Neural crest cell (in vitro differentiated cells): ENCODE measurements around the gene EFNA4. TPM values are rescaled to one million over a fixed set of nuclear protein-coding genes. Genes with fewer than 3 reads are reported as not detected.

ENCODE experiments used
- DNase-seq: peaks from one replicate; pipeline ENCODE4 v3.0.0; 2021; ENCODE audit warnings: low read depth, mixed read lengths, low spot score
- H3K27ac Mint-ChIP-seq: one replicate; pipeline ENCODE4 v1.8.0; 2021; ENCODE audit warnings: mild to moderate bottlenecking, mixed read lengths; ENCODE audit not compliant: unreplicated experiment
- H3K27me3 Mint-ChIP-seq: 2 replicates; pipeline ENCODE4 v1.8.0; 2021; ENCODE audit warnings: low read depth, mild to moderate bottlenecking, mixed read lengths
- H3K36me3 Mint-ChIP-seq: 2 replicates; pipeline ENCODE4 v1.8.0; 2021; ENCODE audit warnings: low read depth, mild to moderate bottlenecking, mixed read lengths
- H3K4me1 Mint-ChIP-seq: 2 replicates; pipeline ENCODE4 v1.8.0; 2021; ENCODE audit warnings: mixed read lengths
- H3K4me3 Mint-ChIP-seq: one replicate; pipeline ENCODE4 v1.8.0; 2021; ENCODE audit warnings: mild to moderate bottlenecking, mixed read lengths
- H3K9me3 Mint-ChIP-seq: 2 replicates; pipeline ENCODE4 v1.8.0; 2021; ENCODE audit warnings: mixed read lengths
- total RNA-seq: library from RNA; stranded (reverse); gene quantifications from 2 replicates; pipeline ENCODE4 v1.2.1, GENCODE V29; 2021
- TF ChIP-seq, protein P1 (sequence below): fragments of 200-600 bp; sonication (generic); conservative IDR thresholded peaks from 2 replicates; pipeline ENCODE4 v1.5.0; 2021; ENCODE audit warnings: antibody characterized with exemption, mild to moderate bottlenecking

EFNA4 gene
- total RNA-seq, 1 donor from 2014 or later: 28.5 TPM

DNA sequence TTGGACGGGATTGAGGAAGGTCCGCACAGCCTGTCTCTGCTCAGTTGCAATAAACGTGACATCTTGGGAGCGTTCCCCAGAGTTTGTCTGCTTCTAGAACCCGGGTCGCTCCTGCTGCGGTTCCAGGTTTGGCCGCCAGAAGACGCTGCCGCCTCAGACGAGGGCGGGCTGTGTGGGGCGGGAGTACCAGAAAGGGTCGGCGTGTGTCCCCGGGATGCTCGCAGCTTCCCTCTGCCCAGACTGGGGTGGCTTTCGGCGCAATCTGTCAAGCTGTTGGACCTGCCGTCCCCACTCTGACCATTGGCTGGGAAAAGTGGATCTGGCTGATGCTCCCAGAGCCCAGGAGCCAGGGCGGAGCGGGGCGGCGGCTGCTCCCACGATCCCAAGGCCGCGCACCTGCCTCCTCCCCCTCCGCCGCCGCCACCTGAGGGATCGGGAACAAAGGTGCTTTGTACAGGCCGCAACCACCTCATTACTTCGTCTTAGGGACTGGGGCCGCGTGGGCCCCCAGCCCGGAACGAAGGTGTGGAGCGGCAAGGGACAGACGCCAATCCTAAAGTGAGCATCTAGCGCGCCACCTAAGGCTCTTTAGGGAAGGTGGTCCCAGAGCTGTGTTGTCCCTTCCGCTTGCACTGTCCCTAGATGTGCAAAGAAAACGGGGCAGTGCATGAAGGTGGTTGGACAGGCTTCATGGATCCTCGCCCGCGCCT lies 683 bp upstream of the EFNA4 start:
- H3K4me1 Mint-ChIP-seq: peaks cover 38% of the 10 kb centered on the region
- no peaks in the 10 kb centered on the region for H3K9me3 Mint-ChIP-seq
- peak; percentile 91 for DNase-seq
- no peaks in the 10 kb centered on the region for H3K36me3 Mint-ChIP-seq
- peak overlapping the region; percentile 84 for H3K4me3 Mint-ChIP-seq
- no peak overlapping the region for H3K27ac Mint-ChIP-seq
- peaks cover 11% of the 10 kb centered on the region for H3K27me3 Mint-ChIP-seq
- TF ChIP-seq, protein P1, sequence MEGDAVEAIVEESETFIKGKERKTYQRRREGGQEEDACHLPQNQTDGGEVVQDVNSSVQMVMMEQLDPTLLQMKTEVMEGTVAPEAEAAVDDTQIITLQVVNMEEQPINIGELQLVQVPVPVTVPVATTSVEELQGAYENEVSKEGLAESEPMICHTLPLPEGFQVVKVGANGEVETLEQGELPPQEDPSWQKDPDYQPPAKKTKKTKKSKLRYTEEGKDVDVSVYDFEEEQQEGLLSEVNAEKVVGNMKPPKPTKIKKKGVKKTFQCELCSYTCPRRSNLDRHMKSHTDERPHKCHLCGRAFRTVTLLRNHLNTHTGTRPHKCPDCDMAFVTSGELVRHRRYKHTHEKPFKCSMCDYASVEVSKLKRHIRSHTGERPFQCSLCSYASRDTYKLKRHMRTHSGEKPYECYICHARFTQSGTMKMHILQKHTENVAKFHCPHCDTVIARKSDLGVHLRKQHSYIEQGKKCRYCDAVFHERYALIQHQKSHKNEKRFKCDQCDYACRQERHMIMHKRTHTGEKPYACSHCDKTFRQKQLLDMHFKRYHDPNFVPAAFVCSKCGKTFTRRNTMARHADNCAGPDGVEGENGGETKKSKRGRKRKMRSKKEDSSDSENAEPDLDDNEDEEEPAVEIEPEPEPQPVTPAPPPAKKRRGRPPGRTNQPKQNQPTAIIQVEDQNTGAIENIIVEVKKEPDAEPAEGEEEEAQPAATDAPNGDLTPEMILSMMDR: peak; percentile 80

DNA sequence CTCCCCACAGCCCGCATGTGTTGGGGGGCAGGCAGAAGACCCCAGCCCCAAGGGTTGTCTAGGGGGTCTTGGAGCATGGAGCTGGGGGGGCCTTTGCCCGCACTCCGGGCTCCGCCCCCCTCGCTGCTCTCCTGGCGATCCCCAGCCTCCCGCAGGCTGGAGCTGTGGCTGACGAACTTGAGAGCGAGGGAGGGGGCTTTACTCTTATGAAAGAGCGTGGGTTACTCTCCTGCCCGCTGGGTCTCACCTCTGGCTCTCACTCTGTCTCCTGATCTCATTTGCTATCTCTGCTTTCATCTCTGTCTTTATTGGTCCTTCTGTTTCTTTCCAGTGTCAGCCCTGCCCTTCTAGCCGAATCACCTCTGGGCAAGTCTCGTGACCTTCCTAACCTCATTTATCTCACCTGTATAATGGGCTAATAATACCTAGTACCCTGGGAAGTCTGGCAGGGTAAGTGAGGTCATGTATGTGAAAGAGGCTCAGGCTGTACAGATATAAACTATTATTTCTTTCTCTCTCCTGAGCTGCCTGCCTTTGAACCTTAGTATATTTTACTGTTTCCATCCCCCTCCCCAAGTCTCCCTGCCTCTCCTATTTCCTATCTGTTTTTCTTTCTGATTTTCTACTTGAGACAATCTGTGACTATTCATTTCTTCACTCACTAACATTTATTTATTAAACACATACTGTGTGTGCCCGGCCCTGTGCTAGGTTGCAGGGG lies 731 bp downstream of the EFNA4 start:
- H3K4me1 Mint-ChIP-seq: peaks cover 38% of the 10 kb centered on the region
- H3K27ac Mint-ChIP-seq: peak overlapping the region; percentile 30
- peak overlapping the region; percentile 90 for H3K4me3 Mint-ChIP-seq
- peaks cover 11% of the 10 kb centered on the region for H3K27me3 Mint-ChIP-seq
- DNase-seq: no peak
- no peaks in the 10 kb centered on the region for H3K36me3 Mint-ChIP-seq
- TF ChIP-seq, protein P1: no peak
- H3K9me3 Mint-ChIP-seq: no peaks in the 10 kb centered on the region

DNA sequence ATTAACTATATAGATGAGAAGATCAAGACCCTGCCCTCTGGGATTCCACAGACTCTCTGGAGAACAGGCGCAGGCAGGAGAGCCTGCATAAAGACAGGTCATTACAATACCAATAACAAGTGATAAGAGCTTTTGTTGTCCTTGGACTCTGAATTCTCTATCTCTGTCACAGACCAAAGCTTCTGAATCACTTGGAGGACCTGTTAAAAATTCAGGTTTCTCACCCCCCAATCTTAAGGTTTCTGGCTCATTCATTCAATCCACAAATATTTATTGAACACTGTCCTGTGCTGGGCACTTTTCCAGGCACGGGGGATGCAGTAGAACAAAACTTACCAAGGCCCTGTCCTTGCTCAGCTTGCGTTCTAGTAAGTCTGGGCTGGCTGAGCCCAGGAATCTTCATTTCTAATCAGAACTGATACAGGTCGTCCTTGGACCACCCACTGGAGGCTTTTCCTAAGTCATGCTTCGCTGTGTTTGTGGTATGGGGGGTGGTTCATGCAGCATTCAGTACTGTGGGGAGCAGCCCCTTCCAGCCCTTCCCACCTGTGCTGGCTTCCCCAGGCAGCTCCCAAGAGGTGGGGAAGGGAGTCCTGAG lies 1.4 kb downstream of the EFNA4 start:
- Mint-ChIP-seq H3K27ac (peak overlapping the region; percentile 30), H3K9me3 (no peaks in the 10 kb centered on the region), H3K36me3 (no peaks in the 10 kb centered on the region), H3K27me3 (peaks cover 11% of the 10 kb centered on the region), H3K4me3 (peak overlapping the region; percentile 90), H3K4me1 (peaks cover 38% of the 10 kb centered on the region)
- TF ChIP-seq, protein P1: no peak
- DNase-seq: no peak

DNA sequence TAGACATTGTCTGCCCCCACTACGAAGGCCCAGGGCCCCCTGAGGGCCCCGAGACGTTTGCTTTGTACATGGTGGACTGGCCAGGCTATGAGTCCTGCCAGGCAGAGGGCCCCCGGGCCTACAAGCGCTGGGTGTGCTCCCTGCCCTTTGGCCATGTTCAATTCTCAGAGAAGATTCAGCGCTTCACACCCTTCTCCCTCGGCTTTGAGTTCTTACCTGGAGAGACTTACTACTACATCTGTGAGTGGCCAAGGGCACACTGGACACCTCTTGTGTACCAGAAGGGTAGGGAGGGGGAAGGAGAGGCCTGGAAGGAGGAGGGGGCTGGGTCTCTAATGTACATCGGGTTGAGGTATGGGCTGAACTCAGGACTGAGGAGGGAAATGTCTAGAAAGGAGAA lies 3.2 kb downstream of the EFNA4 start:
- Mint-ChIP-seq H3K4me1 (peaks cover 43% of the 10 kb centered on the region), H3K36me3 (no peaks in the 10 kb centered on the region), H3K4me3 (peak overlapping the region; percentile 79), H3K27me3 (peaks cover 12% of the 10 kb centered on the region), H3K27ac (no peak overlapping the region), H3K9me3 (no peaks in the 10 kb centered on the region)
- TF ChIP-seq, protein P1: no peak
- DNase-seq: no peak

DNA sequence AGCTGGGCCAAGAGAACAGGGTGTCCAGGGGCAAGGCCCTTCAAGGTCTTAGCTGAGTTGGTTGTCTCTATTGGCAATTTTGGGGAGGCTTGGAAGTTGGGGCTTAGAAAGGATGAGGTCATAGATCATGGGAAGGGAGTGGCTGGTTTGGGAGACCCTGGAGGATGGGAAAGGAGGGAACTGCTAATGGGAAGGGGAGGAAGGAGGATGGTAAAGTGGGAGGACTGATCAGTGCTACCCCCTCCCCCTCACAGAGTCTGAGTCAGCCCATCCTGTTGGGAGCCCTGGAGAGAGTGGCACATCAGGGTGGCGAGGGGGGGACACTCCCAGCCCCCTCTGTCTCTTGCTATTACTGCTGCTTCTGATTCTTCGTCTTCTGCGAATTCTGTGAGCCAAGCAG lies 5.1 kb downstream of the EFNA4 start:
- Mint-ChIP-seq H3K27ac (no peak overlapping the region), H3K4me1 (peaks cover 34% of the 10 kb centered on the region), H3K36me3 (no peaks in the 10 kb centered on the region), H3K27me3 (peaks cover 18% of the 10 kb centered on the region), H3K9me3 (no peaks in the 10 kb centered on the region), H3K4me3 (peak overlapping the region; percentile 52)
- no peak for DNase-seq
- TF ChIP-seq, protein P1: no peak
